Cardiac fibroblast (primary cell): Measurements from ENCODE around the gene GAD1.

Experiments
- DNase-seq, 2 donors: peaks; one replicate each; pipeline versions ENCODE4 v3.0.0 to v3.0.0-alpha.2; 2010; ENCODE audit warnings: low read depth in 2 of 2
- H3K4me3 ChIP-seq, 2 donors: replicated peaks in 1 of 2; 1 replicate in 1 of 2; 2 replicates in 1 of 2; pipeline ENCODE4 v1.5.1; 2011; ENCODE audit warnings: low read depth in 2 of 2, low read length in 2 of 2, mild to moderate bottlenecking in 2 of 2, moderate library complexity in 1 of 2
- TF ChIP-seq, protein P1 (sequence below): IDR thresholded peaks from one replicate; pipeline ENCODE4 v1.5.1; 2011; ENCODE audit warnings: low read depth, mild to moderate bottlenecking, low read length, inconsistent platforms

GAD1 gene

DNA sequence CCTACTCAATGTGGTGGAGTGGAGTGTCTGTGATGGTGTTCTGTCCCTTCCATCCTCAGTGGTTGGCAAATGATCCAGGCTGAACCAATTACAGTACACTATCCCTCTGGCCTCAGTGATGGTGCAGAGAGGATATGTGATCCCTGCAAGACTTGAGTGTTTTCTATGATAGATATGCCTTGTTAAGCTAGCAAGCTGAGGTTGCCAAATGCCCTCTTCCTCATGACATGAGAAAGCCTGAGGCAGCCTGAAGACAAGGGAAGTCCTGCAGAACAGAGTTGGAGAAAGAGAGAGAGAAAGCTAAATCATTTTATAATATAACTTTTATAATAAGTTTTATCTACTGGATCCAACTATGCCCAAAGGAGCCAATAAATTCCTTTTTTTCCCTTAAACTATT is 70.8 kb downstream of the GAD1 start:
- DNase-seq = no peak
- TF ChIP-seq, protein P1, sequence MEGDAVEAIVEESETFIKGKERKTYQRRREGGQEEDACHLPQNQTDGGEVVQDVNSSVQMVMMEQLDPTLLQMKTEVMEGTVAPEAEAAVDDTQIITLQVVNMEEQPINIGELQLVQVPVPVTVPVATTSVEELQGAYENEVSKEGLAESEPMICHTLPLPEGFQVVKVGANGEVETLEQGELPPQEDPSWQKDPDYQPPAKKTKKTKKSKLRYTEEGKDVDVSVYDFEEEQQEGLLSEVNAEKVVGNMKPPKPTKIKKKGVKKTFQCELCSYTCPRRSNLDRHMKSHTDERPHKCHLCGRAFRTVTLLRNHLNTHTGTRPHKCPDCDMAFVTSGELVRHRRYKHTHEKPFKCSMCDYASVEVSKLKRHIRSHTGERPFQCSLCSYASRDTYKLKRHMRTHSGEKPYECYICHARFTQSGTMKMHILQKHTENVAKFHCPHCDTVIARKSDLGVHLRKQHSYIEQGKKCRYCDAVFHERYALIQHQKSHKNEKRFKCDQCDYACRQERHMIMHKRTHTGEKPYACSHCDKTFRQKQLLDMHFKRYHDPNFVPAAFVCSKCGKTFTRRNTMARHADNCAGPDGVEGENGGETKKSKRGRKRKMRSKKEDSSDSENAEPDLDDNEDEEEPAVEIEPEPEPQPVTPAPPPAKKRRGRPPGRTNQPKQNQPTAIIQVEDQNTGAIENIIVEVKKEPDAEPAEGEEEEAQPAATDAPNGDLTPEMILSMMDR = no peak
- H3K4me3 ChIP-seq = no peak overlapping the region

DNA sequence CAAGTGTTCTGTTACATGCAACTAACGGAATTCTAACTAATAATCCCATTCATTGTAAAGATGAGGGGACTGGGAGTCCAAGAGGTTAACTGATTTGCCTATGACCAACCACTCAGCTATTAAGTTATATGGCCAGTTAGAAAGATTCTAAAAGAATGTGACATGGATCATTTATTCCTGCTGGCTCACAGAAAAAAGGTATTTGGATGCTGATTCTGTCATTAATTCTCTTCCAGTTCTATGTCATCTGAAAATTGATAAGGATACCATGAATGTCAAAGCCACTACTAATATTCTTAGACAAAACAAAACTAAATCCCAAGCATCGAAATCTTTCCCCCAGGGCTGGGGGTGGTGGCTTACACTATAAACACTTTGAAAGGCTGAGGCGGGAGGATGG is 71.2 kb downstream of the GAD1 start:
- no peak overlapping the region for H3K4me3 ChIP-seq
- no peak for DNase-seq
- TF ChIP-seq, protein P1 = no peak

DNA sequence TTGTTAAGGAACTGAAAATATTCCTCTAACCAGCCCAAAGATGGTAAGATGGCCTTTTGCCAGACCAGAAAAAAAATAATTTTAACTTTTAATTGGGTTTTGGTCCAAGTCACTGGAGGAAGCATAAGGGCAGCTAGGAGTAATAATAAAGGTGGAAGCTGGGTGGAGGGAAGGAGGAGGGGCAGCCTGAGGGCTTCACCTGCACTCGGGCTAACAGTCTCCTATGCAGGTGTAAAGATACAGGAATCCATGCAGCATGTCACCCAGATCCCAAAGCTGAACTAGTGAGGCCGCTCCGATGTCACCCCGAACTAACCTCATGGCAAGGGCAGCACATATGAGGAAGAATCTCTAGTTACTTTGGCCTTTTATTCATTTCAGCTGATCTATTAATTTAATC is 75.2 kb downstream of the GAD1 start:
- H3K4me3 ChIP-seq = no peak overlapping the region
- no peak for DNase-seq
- TF ChIP-seq, protein P1 = no peak

DNA sequence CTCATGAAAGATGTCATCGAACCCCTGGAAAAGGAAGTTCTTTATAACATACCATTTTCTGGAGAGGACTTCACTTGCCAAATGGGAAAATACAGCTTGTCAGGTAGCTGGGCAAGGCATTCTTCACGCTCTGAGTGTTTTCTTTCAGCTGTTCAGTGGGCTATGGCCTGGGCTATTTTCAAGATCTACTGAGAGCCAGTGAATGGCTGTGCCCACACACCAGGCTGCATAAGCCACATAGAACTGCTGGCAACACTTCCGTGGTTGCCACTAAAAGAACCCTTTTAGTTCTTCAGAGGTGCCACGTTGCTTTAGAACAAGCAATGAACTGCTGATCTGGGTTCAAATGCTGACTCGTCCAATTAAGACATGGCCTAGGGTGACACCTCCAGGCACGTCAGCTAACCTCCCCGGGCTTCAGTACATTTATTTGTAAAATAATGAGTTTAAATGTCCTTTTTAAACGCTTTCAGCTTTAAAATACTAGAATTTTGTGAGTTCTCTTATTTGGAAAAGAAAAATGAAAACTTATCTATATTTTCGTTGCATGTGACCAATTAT is 75.8 kb downstream of the GAD1 start:
- TF ChIP-seq, protein P1 = no peak
- DNase-seq = no peak
- H3K4me3 ChIP-seq = no peak overlapping the region

DNA sequence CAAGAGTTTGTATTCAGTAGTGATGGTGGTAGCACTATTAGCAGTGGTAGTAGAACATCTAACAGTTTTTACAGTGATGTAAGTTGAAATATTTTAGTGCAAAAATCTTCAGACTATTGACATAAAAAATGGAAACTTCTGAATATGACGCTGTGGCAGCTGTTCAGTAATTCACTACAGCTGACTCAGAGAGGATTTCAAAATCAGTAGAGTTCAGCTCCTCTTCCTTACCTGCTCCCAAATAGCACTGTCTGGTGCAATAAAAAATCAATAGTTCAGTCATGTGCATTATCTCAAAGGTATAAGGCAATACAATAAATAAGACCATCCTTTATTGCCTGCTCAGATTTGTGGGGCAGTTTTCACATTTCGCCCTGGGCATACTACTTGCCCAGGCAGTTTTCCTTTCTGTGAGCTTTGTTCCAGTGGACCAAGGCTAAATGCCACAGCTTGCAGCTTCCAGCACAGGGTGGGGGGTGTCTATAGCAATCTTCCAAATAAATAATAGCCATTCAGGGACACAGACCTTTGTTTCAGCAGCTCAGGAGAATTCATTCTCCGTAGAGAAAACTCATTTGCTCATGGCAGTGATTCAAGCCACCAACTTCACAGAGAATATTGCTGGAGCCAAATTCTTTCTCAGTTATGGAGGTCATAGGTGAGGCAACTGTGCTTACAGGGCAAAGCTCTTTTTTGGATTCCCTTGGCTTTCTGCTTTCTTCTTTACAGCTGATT is 78.5 kb downstream of the GAD1 start:
- TF ChIP-seq, protein P1 = no peak
- DNase-seq = peak; percentile 5 to 52
- no peak overlapping the region for H3K4me3 ChIP-seq

DNA sequence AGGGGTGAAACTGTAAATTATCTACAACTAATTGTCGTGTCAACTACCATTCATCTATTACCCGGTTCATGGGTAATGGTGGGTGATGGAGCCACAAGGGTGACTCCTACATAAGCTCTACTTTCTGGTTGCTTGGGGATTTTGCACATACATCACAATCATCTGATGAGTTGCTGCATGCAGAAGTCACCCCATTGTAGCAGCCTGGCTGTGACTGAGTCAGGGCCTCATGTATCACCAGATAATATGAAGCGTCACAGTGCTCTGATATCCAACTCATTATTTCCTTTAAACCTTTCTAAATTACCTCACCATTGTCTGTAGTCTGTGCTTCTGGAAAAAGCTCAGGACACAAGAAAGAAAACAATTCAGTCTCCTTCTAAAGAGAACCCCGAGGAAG is 79.9 kb downstream of the GAD1 start:
- no peak for DNase-seq
- no peak overlapping the region for H3K4me3 ChIP-seq
- TF ChIP-seq, protein P1 = no peak
